Osteocyte (in vitro differentiated cells): Measurements from ENCODE around the gene CYB561A3. TPM values are rescaled to one million over a fixed set of nuclear protein-coding genes. Genes with fewer than 3 reads are reported as not detected.

Experiments
- DNase-seq: peaks from one replicate; pipeline ENCODE4 v3.0.0; 2021; ENCODE audit warnings: mixed read lengths; ENCODE audit not compliant: unreplicated experiment; ENCODE audit errors: extremely low spot score
- H3K27ac Mint-ChIP-seq: one replicate; pipeline ENCODE4 v1.8.0; 2021; ENCODE audit warnings: mild to moderate bottlenecking, mixed read lengths; ENCODE audit not compliant: unreplicated experiment
- H3K27me3 Mint-ChIP-seq: one replicate; pipeline ENCODE4 v1.8.0; 2021; ENCODE audit warnings: mixed read lengths; ENCODE audit not compliant: unreplicated experiment
- H3K36me3 Mint-ChIP-seq: one replicate; pipeline ENCODE4 v1.8.0; 2021; ENCODE audit warnings: mixed read lengths; ENCODE audit not compliant: unreplicated experiment
- H3K4me1 Mint-ChIP-seq: one replicate; pipeline ENCODE4 v1.8.0; 2021; ENCODE audit warnings: mixed read lengths; ENCODE audit not compliant: unreplicated experiment
- H3K4me3 Mint-ChIP-seq: one replicate; pipeline ENCODE4 v1.8.0; 2021; ENCODE audit warnings: mild to moderate bottlenecking, moderate library complexity, mixed read lengths; ENCODE audit not compliant: unreplicated experiment
- H3K9me3 Mint-ChIP-seq: one replicate; pipeline ENCODE4 v1.8.0; 2021; ENCODE audit warnings: mixed read lengths; ENCODE audit not compliant: unreplicated experiment
- CTCF ChIP-seq: fragments of 200-600 bp; sonication (generic); IDR thresholded peaks from 2 replicates; pipeline ENCODE4 v1.5.0; 2021; ENCODE audit warnings: antibody characterized with exemption, mild to moderate bottlenecking, moderate library complexity
- total RNA-seq: library from RNA; stranded (reverse); gene quantifications from 2 replicates; pipeline ENCODE4 v1.2.1, GENCODE V29; 2021

The CYB561A3 gene
- total RNA-seq, 1 donor from 2014 or later: 49.5 TPM

GRCh38 chr11:61359516-61359915, 2.2 kb downstream of the CYB561A3 start:
- H3K4me1 Mint-ChIP-seq: peaks cover 22% of the 10 kb centered on the region
- TF ChIP-seq CTCF: no peak
- H3K4me3 Mint-ChIP-seq: no peak overlapping the region
- peaks cover 2% of the 10 kb centered on the region for H3K36me3 Mint-ChIP-seq
- no peaks in the 10 kb centered on the region for H3K9me3 Mint-ChIP-seq
- H3K27me3 Mint-ChIP-seq: no peaks in the 10 kb centered on the region
- no peak for DNase-seq
- no peak overlapping the region for H3K27ac Mint-ChIP-seq

- no peak for DNase-seq
- no peak for TF ChIP-seq CTCF
- H3K4me1 Mint-ChIP-seq: peaks cover 21% of the 10 kb centered on the region
- no peak overlapping the region for H3K27ac Mint-ChIP-seq
- H3K4me3 Mint-ChIP-seq: no peak overlapping the region
- peaks cover 2% of the 10 kb centered on the region for H3K36me3 Mint-ChIP-seq
- no peaks in the 10 kb centered on the region for H3K9me3 Mint-ChIP-seq
- no peaks in the 10 kb centered on the region for H3K27me3 Mint-ChIP-seq
Measured at GRCh38 chr11:61358566-61358965, 3.1 kb downstream of the CYB561A3 start.

GRCh38 chr11:61357894-61358239, 3.8 kb downstream of the CYB561A3 start:
- Mint-ChIP-seq H3K4me3 (no peak overlapping the region), H3K9me3 (no peaks in the 10 kb centered on the region), H3K27me3 (no peaks in the 10 kb centered on the region), H3K27ac (no peak overlapping the region), H3K36me3 (peaks cover 9% of the 10 kb centered on the region), H3K4me1 (peaks cover 15% of the 10 kb centered on the region)
- no peak for DNase-seq
- TF ChIP-seq CTCF: no peak

GRCh38 chr11:61357233-61357893, 4.3 kb downstream of the CYB561A3 start:
- H3K4me3 Mint-ChIP-seq: no peak overlapping the region
- H3K4me1 Mint-ChIP-seq: peaks cover 12% of the 10 kb centered on the region
- H3K27ac Mint-ChIP-seq: no peak overlapping the region
- H3K36me3 Mint-ChIP-seq: peaks cover 13% of the 10 kb centered on the region
- no peaks in the 10 kb centered on the region for H3K27me3 Mint-ChIP-seq
- no peaks in the 10 kb centered on the region for H3K9me3 Mint-ChIP-seq
- TF ChIP-seq CTCF: no peak
- DNase-seq: no peak

- Mint-ChIP-seq H3K4me3 (no peak overlapping the region), H3K4me1 (peaks cover 12% of the 10 kb centered on the region), H3K27me3 (no peaks in the 10 kb centered on the region), H3K27ac (no peak overlapping the region), H3K36me3 (peaks cover 13% of the 10 kb centered on the region), H3K9me3 (no peaks in the 10 kb centered on the region)
- no peak for DNase-seq
- TF ChIP-seq CTCF: no peak
Measured at GRCh38 chr11:61356706-61357105, 5.0 kb downstream of the CYB561A3 start.
